ENCODE results near the gene NONO. TPM values are rescaled to one million over a fixed set of nuclear protein-coding genes. Genes with fewer than 3 reads are reported as not detected.
"Not testable (repeated sequence)": the region's sequence is repeated elsewhere in the genome, so short reads cannot be mapped to it uniquely, and the experiment has no call there.

Gene NONO
- total RNA-seq, 2 experiments from 2014 or later, result 508 to 1,161 TPM

GRCh38 chrX:71285929-71286328 lies 2.5 kb downstream of the NONO start:
- Mint-ChIP-seq H3K27ac (no peak overlapping the region), H3K27me3 (no peaks in the 10 kb centered on the region), H3K4me3 (peak overlapping the region; percentile 92), H3K36me3 (ENCODE audit: low read depth) (peaks cover 32% of the 10 kb centered on the region), H3K4me1 (peaks cover 15% of the 10 kb centered on the region), H3K9me3 (ENCODE audit: low read depth) (no peaks in the 10 kb centered on the region)
- no peak for DNase-seq
- CTCF ChIA-PET, result interaction anchor here (1.3 kb wide), 1 partner anchor 80 kb away, joined by 4 read pairs; the partner anchor contains the start of gene TAF1
- no peak for ATAC-seq
- intact Hi-C loops (cut with DNase I, micrococcal nuclease), result no loop called here
- POLR2A ChIA-PET, result no interaction called here

- peaks cover 35% of the 10 kb centered on the region for H3K36me3 Mint-ChIP-seq (ENCODE audit: low read depth)
- no peak overlapping the region for H3K27ac Mint-ChIP-seq
- peaks cover 10% of the 10 kb centered on the region for H3K4me1 Mint-ChIP-seq
- no peaks in the 10 kb centered on the region for H3K9me3 Mint-ChIP-seq (ENCODE audit: low read depth)
- no peak for ATAC-seq
- intact Hi-C loops (cut with DNase I, micrococcal nuclease), result no loop called here
- CTCF ChIA-PET, result no interaction called here
- DNase-seq, result no peak
- H3K27me3 Mint-ChIP-seq, result no peaks in the 10 kb centered on the region
- H3K4me3 Mint-ChIP-seq, result no peak overlapping the region
- POLR2A ChIA-PET, result no interaction called here
Observed at GRCh38 chrX:71291381-71291780, 7.9 kb downstream of the NONO start.

GRCh38 chrX:71292669-71293365 lies 9.4 kb downstream of the NONO start:
- no peak for DNase-seq
- intact Hi-C loops (cut with DNase I, micrococcal nuclease), result no loop called here
- ChIA-PET POLR2A (interaction anchor here (0.5 to 1.5 kb wide), 5 partner anchors 9 to 199 kb away, joined by 3 to 5 read pairs (median 4); partner anchors contain the start of genes NLGN3 and NONO), CTCF (interaction anchor here (0.6 kb wide), 1 partner anchor 37 kb away, joined by 3 read pairs; no protein-coding TSS in a partner anchor)
- ATAC-seq, result no peak
- H3K27ac Mint-ChIP-seq, result no peak overlapping the region
- H3K4me3 Mint-ChIP-seq, result no peak overlapping the region
- H3K27me3 Mint-ChIP-seq, result no peaks in the 10 kb centered on the region
- peaks cover 8% of the 10 kb centered on the region for H3K4me1 Mint-ChIP-seq
- H3K36me3 Mint-ChIP-seq (ENCODE audit: low read depth), result peaks cover 47% of the 10 kb centered on the region
- H3K9me3 Mint-ChIP-seq (ENCODE audit: low read depth), result no peaks in the 10 kb centered on the region

- H3K36me3 Mint-ChIP-seq (ENCODE audit: low read depth), result peaks cover 49% of the 10 kb centered on the region
- no peak for ATAC-seq
- ChIA-PET CTCF (no interaction called here), POLR2A (interaction anchor here (1.0 kb wide), 1 partner anchor 13 kb away, joined by 5 read pairs; the partner anchor contains the start of gene NONO)
- no peak overlapping the region for H3K27ac Mint-ChIP-seq
- no peak overlapping the region for H3K4me3 Mint-ChIP-seq
- intact Hi-C loops (cut with DNase I, micrococcal nuclease), result no loop called here
- H3K27me3 Mint-ChIP-seq, result no peaks in the 10 kb centered on the region
- DNase-seq, result no peak
- no peaks in the 10 kb centered on the region for H3K9me3 Mint-ChIP-seq (ENCODE audit: low read depth)
- H3K4me1 Mint-ChIP-seq, result peaks cover 9% of the 10 kb centered on the region
Observed at GRCh38 chrX:71296806-71297205, 13.4 kb downstream of the NONO start.

GRCh38 chrX:71298119-71298518 lies 14.7 kb downstream of the NONO start:
- DNase-seq (no peak), ATAC-seq (no peak)
- Mint-ChIP-seq H3K4me3 (no peak overlapping the region), H3K9me3 (ENCODE audit: low read depth) (no peaks in the 10 kb centered on the region), H3K27me3 (no peaks in the 10 kb centered on the region), H3K27ac (no peak overlapping the region), H3K4me1 (peaks cover 19% of the 10 kb centered on the region), H3K36me3 (ENCODE audit: low read depth) (peaks cover 43% of the 10 kb centered on the region)
- CTCF ChIA-PET, result interaction anchor here (0.6 kb wide), 1 partner anchor 364 kb away, joined by 3 read pairs; no protein-coding TSS in a partner anchor
- POLR2A ChIA-PET, result interaction anchor here (1.0 kb wide), 1 partner anchor 15 kb away, joined by 5 read pairs; the partner anchor contains the start of gene NONO
- intact Hi-C loops (cut with DNase I, micrococcal nuclease), result no loop called here

- H3K4me3 Mint-ChIP-seq; ATAC-seq; POLR2A ChIA-PET; H3K27ac Mint-ChIP-seq; H3K27me3 Mint-ChIP-seq; H3K9me3 Mint-ChIP-seq (ENCODE audit: low read depth); intact Hi-C loops (cut with DNase I, micrococcal nuclease); CTCF ChIA-PET; DNase-seq: not testable (repeated sequence)
- peaks cover 49% of the 10 kb centered on the region for H3K36me3 Mint-ChIP-seq (ENCODE audit: low read depth)
- H3K4me1 Mint-ChIP-seq, result peaks cover 20% of the 10 kb centered on the region
Observed at GRCh38 chrX:71300064-71300463, 16.6 kb downstream of the NONO start.

GRCh38 chrX:71300495-71300894 lies 17.1 kb downstream of the NONO start:
- H3K27ac Mint-ChIP-seq; ATAC-seq; intact Hi-C loops (cut with DNase I, micrococcal nuclease); H3K9me3 Mint-ChIP-seq (ENCODE audit: low read depth); CTCF ChIA-PET; DNase-seq; H3K27me3 Mint-ChIP-seq; H3K4me3 Mint-ChIP-seq; POLR2A ChIA-PET: not testable (repeated sequence)
- Mint-ChIP-seq H3K4me1 (peaks cover 20% of the 10 kb centered on the region), H3K36me3 (ENCODE audit: low read depth) (peaks cover 54% of the 10 kb centered on the region)

- ChIA-PET CTCF (interaction anchor here (0.6 kb wide), 1 partner anchor 185 kb away, joined by 4 read pairs; no protein-coding TSS in a partner anchor), POLR2A (interaction anchor here (0.6 to 0.7 kb wide), 2 partner anchors 69 to 190 kb away, joined by 3 read pairs; no protein-coding TSS in a partner anchor)
- Mint-ChIP-seq H3K36me3 (ENCODE audit: low read depth) (peaks cover 52% of the 10 kb centered on the region), H3K4me1 (peaks cover 20% of the 10 kb centered on the region), H3K9me3 (ENCODE audit: low read depth) (no peaks in the 10 kb centered on the region), H3K4me3 (no peak within 1 kb of the TSS), H3K27ac (peak within 1 kb of the TSS; percentile 42), H3K27me3 (no peaks in the 10 kb centered on the region)
- intact Hi-C loops (cut with DNase I, micrococcal nuclease), result no loop called here
- DNase-seq, result no peak
- no peak for ATAC-seq
Observed at GRCh38 chrX:71301195-71301924, 17.9 kb downstream of the NONO start, which contains the start of gene ITGB1BP2. Gene ITGB1BP2 (plus strand): TSS chrX:71301750. CDS start chrX:71301807, 57 bp downstream.

- DNase-seq (no peak), ATAC-seq (peak; percentile 57)
- Mint-ChIP-seq H3K27ac (peak overlapping the region; percentile 42), H3K9me3 (ENCODE audit: low read depth) (no peaks in the 10 kb centered on the region), H3K36me3 (ENCODE audit: low read depth) (peaks cover 40% of the 10 kb centered on the region), H3K4me1 (peaks cover 20% of the 10 kb centered on the region), H3K4me3 (no peak overlapping the region), H3K27me3 (no peaks in the 10 kb centered on the region)
- CTCF ChIA-PET, result no interaction called here
- POLR2A ChIA-PET, result interaction anchor here (0.6 kb wide), 1 partner anchor 105 kb away, joined by 3 read pairs; no protein-coding TSS in a partner anchor
- intact Hi-C loops (cut with DNase I, micrococcal nuclease), result no loop called here
Observed at GRCh38 chrX:71302461-71303213, 19.2 kb downstream of the NONO start.

GRCh38 chrX:71304561-71304960 lies 21.1 kb downstream of the NONO start:
- ChIA-PET POLR2A (no interaction called here), CTCF (no interaction called here)
- Mint-ChIP-seq H3K9me3 (ENCODE audit: low read depth) (no peaks in the 10 kb centered on the region), H3K36me3 (ENCODE audit: low read depth) (peaks cover 31% of the 10 kb centered on the region), H3K4me3 (no peak overlapping the region), H3K27ac (no peak overlapping the region), H3K4me1 (peaks cover 20% of the 10 kb centered on the region), H3K27me3 (no peaks in the 10 kb centered on the region)
- no peak for DNase-seq
- ATAC-seq, result no peak
- intact Hi-C loops (cut with DNase I, micrococcal nuclease), result no loop called here

GRCh38 chrX:71315917-71316316 lies 32.5 kb downstream of the NONO start:
- H3K36me3 Mint-ChIP-seq (ENCODE audit: low read depth), result peaks cover 10% of the 10 kb centered on the region
- POLR2A ChIA-PET, result no interaction called here
- DNase-seq, result no peak
- H3K4me1 Mint-ChIP-seq, result no peaks in the 10 kb centered on the region
- ATAC-seq, result no peak
- H3K27me3 Mint-ChIP-seq, result no peaks in the 10 kb centered on the region
- intact Hi-C loops (cut with DNase I, micrococcal nuclease), result no loop called here
- no peak overlapping the region for H3K27ac Mint-ChIP-seq
- H3K4me3 Mint-ChIP-seq, result no peak overlapping the region
- CTCF ChIA-PET, result interaction anchor here (0.7 kb wide), 1 partner anchor 204 kb away, joined by 3 read pairs; no protein-coding TSS in a partner anchor
- H3K9me3 Mint-ChIP-seq (ENCODE audit: low read depth), result no peaks in the 10 kb centered on the region
